ENCODE results near the gene AHSG. TPM values are rescaled to one million over a fixed set of nuclear protein-coding genes. Genes with fewer than 3 reads are reported as not detected.

The AHSG gene
- polyA plus RNA-seq = not detected in 2 replicates

DNA sequence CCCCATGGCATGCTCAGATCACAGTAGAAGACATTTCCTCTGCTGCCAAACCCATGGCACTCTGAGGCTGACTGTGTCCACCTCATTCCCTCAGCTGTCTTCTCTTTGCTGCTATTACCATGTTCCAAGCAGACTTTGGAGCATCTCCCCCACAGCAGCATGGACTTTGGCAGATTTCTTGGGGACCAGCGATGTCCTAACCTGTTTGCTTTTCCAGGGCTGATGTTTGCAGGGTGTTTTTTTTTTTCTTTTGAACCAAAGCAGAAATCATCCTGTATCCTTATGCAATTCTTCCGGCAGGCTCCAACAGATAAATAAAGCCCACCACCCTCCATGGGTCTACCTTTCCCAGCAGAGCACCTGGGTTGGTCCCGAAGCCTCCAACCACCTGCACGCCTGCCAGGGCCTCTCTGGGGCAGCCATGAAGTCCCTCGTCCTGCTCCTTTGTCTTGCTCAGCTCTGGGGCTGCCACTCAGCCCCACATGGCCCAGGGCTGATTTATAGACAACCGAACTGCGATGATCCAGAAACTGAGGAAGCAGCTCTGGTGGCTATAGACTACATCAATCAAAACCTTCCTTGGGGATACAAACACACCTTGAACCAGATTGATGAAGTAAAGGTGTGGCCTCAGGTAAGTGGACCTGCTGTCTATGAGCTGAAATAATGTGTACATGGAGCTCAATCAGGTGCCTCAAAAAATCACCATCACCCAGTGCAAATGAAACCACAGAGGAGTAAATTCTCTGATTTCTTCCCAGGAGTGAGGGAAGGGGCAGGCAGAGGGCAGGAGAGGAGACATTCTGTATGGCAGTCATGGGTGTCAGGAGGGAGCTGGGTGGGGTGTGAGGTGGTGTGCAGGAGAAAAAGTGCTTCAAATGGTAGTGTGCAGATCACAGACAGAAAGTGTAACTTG is at the start of gene AHSG:
Gene AHSG (plus strand): TSS at position 340 of the 916 bp plus-strand sequence. CDS start 82 bp downstream, at position 422.

GRCh38 chr3:186567072-186567921 is 45.6 kb upstream of the AHSG start, which contains the start of gene TBCCD1:
Gene TBCCD1 (minus strand): TSS chr3:186567339. CDS start chr3:186564329, 3,010 bp downstream.

GRCh38 chr3:186570096-186570940 is 42.5 kb upstream of the AHSG start, which contains the start of gene DNAJB11:
Gene DNAJB11 (plus strand): TSS chr3:186570720. CDS start chr3:186570898, 178 bp downstream.

GRCh38 chr3:186639778-186640472 is 27.1 kb downstream of the AHSG start, which contains the start of gene FETUB:
Gene FETUB (plus strand): TSS chr3:186640399. CDS start chr3:186640461, 62 bp downstream.

GRCh38 chr3:186665625-186666188 is 52.8 kb downstream of the AHSG start, which contains the start of gene HRG:
Gene HRG (plus strand): TSS chr3:186666014. CDS start chr3:186666032, 18 bp downstream.

Other genes starting within 250 kb of the AHSG start
- 1.8 and 3.2 TPM in 2 replicates for gene CRYGS, start 68.7 kb upstream of the AHSG start, polyA plus RNA-seq
- gene TBCCD1, start 45.7 kb upstream of the AHSG start, polyA plus RNA-seq = 6.0 and 8.7 TPM in 2 replicates
- gene DNAJB11, start 42.3 kb upstream of the AHSG start, polyA plus RNA-seq = 42.0 and 44.2 TPM in 2 replicates
- gene FETUB, start 27.3 kb downstream of the AHSG start, polyA plus RNA-seq = not detected in 2 replicates
- gene HRG, start 53.0 kb downstream of the AHSG start, polyA plus RNA-seq = not detected in 2 replicates
- gene KNG1, start 104.3 kb downstream of the AHSG start, polyA plus RNA-seq = not detected in 2 replicates
- 1,838 and 1,904 TPM in 2 replicates for gene EIF4A2, start 170.5 kb downstream of the AHSG start, polyA plus RNA-seq
- gene RFC4, start 193.4 kb downstream of the AHSG start, polyA plus RNA-seq = 17.5 and 18.9 TPM in 2 replicates
- gene ADIPOQ, start 229.7 kb downstream of the AHSG start, polyA plus RNA-seq = not detected in 2 replicates